Glutamatergic neuron (in vitro differentiated cells): ENCODE data around the gene TMEM233. TPM values are rescaled to one million over a fixed set of nuclear protein-coding genes. Genes with fewer than 3 reads are reported as not detected.
A peak's percentile ranks its signal among the peaks of the same experiment; 100 is the strongest.

Experiments
- DNase-seq: peaks from one replicate; pipeline ENCODE4 v3.0.0; 2022
- H3K27ac Mint-ChIP-seq: one replicate; pipeline ENCODE4 v1.8.0; 2020; ENCODE audit warnings: mild to moderate bottlenecking, mixed read lengths, inconsistent platforms; ENCODE audit not compliant: unreplicated experiment
- H3K27me3 Mint-ChIP-seq: one replicate; pipeline ENCODE4 v1.8.0; 2020; ENCODE audit warnings: mild to moderate bottlenecking, moderate library complexity, mixed read lengths, inconsistent platforms; ENCODE audit not compliant: unreplicated experiment
- H3K36me3 Mint-ChIP-seq: one replicate; pipeline ENCODE4 v1.8.0; 2020; ENCODE audit warnings: mild to moderate bottlenecking, mixed read lengths, inconsistent platforms; ENCODE audit not compliant: unreplicated experiment
- H3K4me1 Mint-ChIP-seq: one replicate; pipeline ENCODE4 v1.8.0; 2020; ENCODE audit warnings: mild to moderate bottlenecking, low read depth, mixed read lengths, inconsistent platforms; ENCODE audit not compliant: unreplicated experiment
- H3K4me3 Mint-ChIP-seq: one replicate; pipeline ENCODE4 v1.8.0; 2020; ENCODE audit warnings: mild to moderate bottlenecking, mixed read lengths, inconsistent platforms; ENCODE audit not compliant: unreplicated experiment
- H3K9me3 Mint-ChIP-seq: one replicate; pipeline ENCODE4 v1.8.0; 2020; ENCODE audit warnings: mild to moderate bottlenecking, moderate library complexity, mixed read lengths, inconsistent platforms; ENCODE audit not compliant: unreplicated experiment
- CTCF ChIP-seq: fragments of 200-600 bp; sonication (generic); IDR thresholded peaks from one replicate; pipeline ENCODE4 v1.5.0; 2021; ENCODE audit not compliant: partially characterized antibody, unreplicated experiment
- total RNA-seq: library from RNA; stranded (reverse); fragmentation: NEBNext Ultra II Directional; extraction: Animal tissue kit (Norgen Biotek cat#: 25700); gene quantifications from one replicate; pipeline ENCODE4 v1.2.1, GENCODE V29; 2021; ENCODE audit not compliant: unreplicated experiment

The TMEM233 gene
- total RNA-seq, 1 donor from 2014 or later, result not detected

DNA sequence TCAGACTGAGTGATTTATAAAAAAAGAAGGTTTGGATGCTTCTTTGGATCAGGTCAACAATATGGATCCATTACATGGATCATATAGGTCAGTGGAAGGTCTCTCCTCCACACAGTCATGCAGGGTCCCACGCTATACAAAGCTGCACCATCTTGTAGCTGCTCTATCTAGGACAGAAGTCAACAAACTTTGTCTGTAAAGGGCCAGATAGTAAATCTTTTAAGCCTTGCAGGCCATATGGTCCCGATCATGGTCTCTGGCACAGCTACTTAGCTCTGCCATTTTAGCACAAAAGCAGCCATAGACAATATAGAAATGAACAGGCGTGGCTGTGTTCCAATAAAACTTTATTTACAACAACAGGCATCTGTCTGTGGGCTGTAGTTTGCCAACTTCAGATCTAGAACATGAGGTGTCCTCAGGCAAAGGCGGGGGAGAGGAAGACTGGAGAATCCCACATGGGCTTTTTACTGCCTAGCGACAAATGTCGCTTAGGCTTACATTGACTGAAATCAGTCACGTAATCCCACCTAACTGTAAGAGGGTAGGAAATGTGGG, 36.7 kb downstream of the TMEM233 start:
- Mint-ChIP-seq H3K27me3 (peaks cover 3% of the 10 kb centered on the region), H3K4me3 (no peak overlapping the region), H3K4me1 (no peaks in the 10 kb centered on the region), H3K9me3 (no peaks in the 10 kb centered on the region), H3K36me3 (no peaks in the 10 kb centered on the region), H3K27ac (no peak overlapping the region)
- no peak for DNase-seq
- no peak for TF ChIP-seq CTCF

GRCh38 chr12:119630962-119631550, 37.5 kb downstream of the TMEM233 start:
- Mint-ChIP-seq H3K4me3 (no peak overlapping the region), H3K27ac (no peak overlapping the region), H3K9me3 (no peaks in the 10 kb centered on the region), H3K4me1 (no peaks in the 10 kb centered on the region), H3K27me3 (peaks cover 5% of the 10 kb centered on the region), H3K36me3 (no peaks in the 10 kb centered on the region)
- DNase-seq, result no peak
- no peak for TF ChIP-seq CTCF

- Mint-ChIP-seq H3K36me3 (no peaks in the 10 kb centered on the region), H3K9me3 (no peaks in the 10 kb centered on the region), H3K27me3 (peaks cover 3% of the 10 kb centered on the region), H3K4me3 (no peak overlapping the region), H3K27ac (no peak overlapping the region), H3K4me1 (no peaks in the 10 kb centered on the region)
- DNase-seq, result no peak
- no peak for TF ChIP-seq CTCF
These were observed 38.5 kb downstream of the TMEM233 start for GRCh38 chr12:119631930-119632678.

DNA sequence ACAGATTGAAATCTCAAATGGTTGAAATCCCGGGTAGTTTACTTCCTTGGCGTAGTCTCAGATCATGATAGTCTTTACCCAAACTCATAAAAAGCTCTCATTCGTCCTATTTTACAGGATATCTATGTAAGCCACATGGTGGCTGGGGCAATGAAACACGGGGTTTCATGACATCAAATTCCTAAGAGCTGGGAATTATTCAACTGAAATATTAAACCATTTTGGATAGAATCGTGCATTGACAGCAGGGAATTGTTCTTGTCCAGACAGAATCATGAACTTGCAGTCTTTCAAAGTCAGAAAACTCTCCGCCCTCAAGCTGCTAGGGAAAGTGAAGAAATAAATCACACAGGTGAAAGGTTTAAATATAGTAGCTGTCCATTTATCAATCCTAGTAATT, 41.2 kb downstream of the TMEM233 start:
- no peaks in the 10 kb centered on the region for H3K36me3 Mint-ChIP-seq
- no peaks in the 10 kb centered on the region for H3K9me3 Mint-ChIP-seq
- no peak overlapping the region for H3K27ac Mint-ChIP-seq
- H3K27me3 Mint-ChIP-seq, result peaks cover 3% of the 10 kb centered on the region
- DNase-seq, result no peak
- H3K4me3 Mint-ChIP-seq, result no peak overlapping the region
- TF ChIP-seq CTCF, result no peak
- H3K4me1 Mint-ChIP-seq, result no peaks in the 10 kb centered on the region

- no peaks in the 10 kb centered on the region for H3K4me1 Mint-ChIP-seq
- H3K4me3 Mint-ChIP-seq, result no peak overlapping the region
- DNase-seq, result peak; percentile 31
- peaks cover 5% of the 10 kb centered on the region for H3K27me3 Mint-ChIP-seq
- no peaks in the 10 kb centered on the region for H3K9me3 Mint-ChIP-seq
- peaks cover 8% of the 10 kb centered on the region for H3K36me3 Mint-ChIP-seq
- TF ChIP-seq CTCF, result peak; percentile 49
- H3K27ac Mint-ChIP-seq, result no peak overlapping the region
These were observed 49.4 kb downstream of the TMEM233 start for GRCh38 chr12:119642986-119643385.
